ENCODE results near the gene VWC2.

Gene VWC2

GRCh38 chr7:49773218-49773935 lies at the start of gene VWC2:
TSS of gene VWC2 (plus strand) at chr7:49773638. CDS start at chr7:49775436, 1,798 bp downstream.
- H3K36me3 Mint-ChIP-seq = no peaks in the 10 kb centered on the region
- H3K27me3 Mint-ChIP-seq = peaks cover 39% of the 10 kb centered on the region
- no peak within 1 kb of the TSS for H3K27ac Mint-ChIP-seq
- peak within 1 kb of the TSS; percentile 41 for H3K4me3 Mint-ChIP-seq
- no peaks in the 10 kb centered on the region for H3K9me3 Mint-ChIP-seq
- peaks cover 8% of the 10 kb centered on the region for H3K4me1 Mint-ChIP-seq

- H3K4me1 Mint-ChIP-seq = no peaks in the 10 kb centered on the region
- no peaks in the 10 kb centered on the region for H3K36me3 Mint-ChIP-seq
- H3K9me3 Mint-ChIP-seq = no peaks in the 10 kb centered on the region
- no peak overlapping the region for H3K27ac Mint-ChIP-seq
- no peak overlapping the region for H3K4me3 Mint-ChIP-seq
- H3K27me3 Mint-ChIP-seq = no peaks in the 10 kb centered on the region
Measured at GRCh38 chr7:49724071-49724470, 49.4 kb upstream of the VWC2 start.

- H3K27me3 Mint-ChIP-seq = peaks cover 2% of the 10 kb centered on the region
- H3K36me3 Mint-ChIP-seq = no peaks in the 10 kb centered on the region
- no peaks in the 10 kb centered on the region for H3K9me3 Mint-ChIP-seq
- no peaks in the 10 kb centered on the region for H3K4me1 Mint-ChIP-seq
- H3K4me3 Mint-ChIP-seq = no peak overlapping the region
- H3K27ac Mint-ChIP-seq = no peak overlapping the region
Measured at GRCh38 chr7:49731836-49732235, 41.6 kb upstream of the VWC2 start.

GRCh38 chr7:49762666-49763065 lies 10.8 kb upstream of the VWC2 start:
- no peaks in the 10 kb centered on the region for H3K9me3 Mint-ChIP-seq
- no peaks in the 10 kb centered on the region for H3K4me1 Mint-ChIP-seq
- H3K4me3 Mint-ChIP-seq = no peak overlapping the region
- peaks cover 2% of the 10 kb centered on the region for H3K27me3 Mint-ChIP-seq
- no peak overlapping the region for H3K27ac Mint-ChIP-seq
- no peaks in the 10 kb centered on the region for H3K36me3 Mint-ChIP-seq

- Mint-ChIP-seq H3K4me1 (no peaks in the 10 kb centered on the region), H3K36me3 (no peaks in the 10 kb centered on the region), H3K4me3 (no peak overlapping the region), H3K27me3 (peaks cover 4% of the 10 kb centered on the region), H3K9me3 (no peaks in the 10 kb centered on the region), H3K27ac (no peak overlapping the region)
Measured at GRCh38 chr7:49763791-49764190, 9.6 kb upstream of the VWC2 start.

- Mint-ChIP-seq H3K36me3 (no peaks in the 10 kb centered on the region), H3K27ac (no peak overlapping the region), H3K4me3 (no peak overlapping the region), H3K4me1 (no peaks in the 10 kb centered on the region), H3K27me3 (peaks cover 16% of the 10 kb centered on the region), H3K9me3 (no peaks in the 10 kb centered on the region)
Measured at GRCh38 chr7:49766966-49767365, 6.5 kb upstream of the VWC2 start.

- Mint-ChIP-seq H3K4me3 (no peak overlapping the region), H3K4me1 (peaks cover under 1% of the 10 kb centered on the region), H3K36me3 (no peaks in the 10 kb centered on the region), H3K9me3 (no peaks in the 10 kb centered on the region), H3K27ac (no peak overlapping the region), H3K27me3 (peaks cover 17% of the 10 kb centered on the region)
Measured at GRCh38 chr7:49767719-49768118, 5.7 kb upstream of the VWC2 start.

- no peaks in the 10 kb centered on the region for H3K9me3 Mint-ChIP-seq
- H3K36me3 Mint-ChIP-seq = no peaks in the 10 kb centered on the region
- no peak overlapping the region for H3K4me3 Mint-ChIP-seq
- peaks cover 5% of the 10 kb centered on the region for H3K4me1 Mint-ChIP-seq
- no peak overlapping the region for H3K27ac Mint-ChIP-seq
- peaks cover 22% of the 10 kb centered on the region for H3K27me3 Mint-ChIP-seq
Measured at GRCh38 chr7:49768254-49768653, 5.2 kb upstream of the VWC2 start.

GRCh38 chr7:49768835-49769234 lies 4.6 kb upstream of the VWC2 start:
- Mint-ChIP-seq H3K9me3 (no peaks in the 10 kb centered on the region), H3K4me3 (no peak overlapping the region), H3K36me3 (no peaks in the 10 kb centered on the region), H3K27ac (no peak overlapping the region), H3K27me3 (peaks cover 22% of the 10 kb centered on the region), H3K4me1 (peaks cover 5% of the 10 kb centered on the region)

- no peak overlapping the region for H3K27ac Mint-ChIP-seq
- peaks cover 22% of the 10 kb centered on the region for H3K27me3 Mint-ChIP-seq
- no peaks in the 10 kb centered on the region for H3K9me3 Mint-ChIP-seq
- no peaks in the 10 kb centered on the region for H3K36me3 Mint-ChIP-seq
- H3K4me3 Mint-ChIP-seq = no peak overlapping the region
- peaks cover 5% of the 10 kb centered on the region for H3K4me1 Mint-ChIP-seq
Measured at GRCh38 chr7:49769285-49769857, 4.1 kb upstream of the VWC2 start.

- Mint-ChIP-seq H3K27me3 (peaks cover 27% of the 10 kb centered on the region), H3K9me3 (no peaks in the 10 kb centered on the region), H3K36me3 (no peaks in the 10 kb centered on the region), H3K4me3 (no peak overlapping the region), H3K27ac (no peak overlapping the region), H3K4me1 (peaks cover 5% of the 10 kb centered on the region)
Measured at GRCh38 chr7:49770838-49771237, 2.6 kb upstream of the VWC2 start.

- Mint-ChIP-seq H3K27ac (no peak overlapping the region), H3K9me3 (no peaks in the 10 kb centered on the region), H3K4me1 (peaks cover 7% of the 10 kb centered on the region), H3K36me3 (no peaks in the 10 kb centered on the region), H3K4me3 (no peak overlapping the region), H3K27me3 (peaks cover 34% of the 10 kb centered on the region)
Measured at GRCh38 chr7:49771427-49772176, 1.8 kb upstream of the VWC2 start.

GRCh38 chr7:49772916-49773217 lies 571 bp upstream of the VWC2 start:
- H3K9me3 Mint-ChIP-seq = no peaks in the 10 kb centered on the region
- H3K4me3 Mint-ChIP-seq = peak overlapping the region; percentile 41
- no peak overlapping the region for H3K27ac Mint-ChIP-seq
- peaks cover 8% of the 10 kb centered on the region for H3K4me1 Mint-ChIP-seq
- H3K36me3 Mint-ChIP-seq = no peaks in the 10 kb centered on the region
- H3K27me3 Mint-ChIP-seq = peaks cover 39% of the 10 kb centered on the region

- Mint-ChIP-seq H3K27me3 (peaks cover 41% of the 10 kb centered on the region), H3K27ac (no peak overlapping the region), H3K4me3 (no peak overlapping the region), H3K9me3 (no peaks in the 10 kb centered on the region), H3K4me1 (peaks cover 8% of the 10 kb centered on the region), H3K36me3 (no peaks in the 10 kb centered on the region)
Measured at GRCh38 chr7:49773936-49774458, 559 bp downstream of the VWC2 start.

GRCh38 chr7:49774459-49775064 lies 1.1 kb downstream of the VWC2 start:
- Mint-ChIP-seq H3K27me3 (peaks cover 43% of the 10 kb centered on the region), H3K4me3 (no peak overlapping the region), H3K27ac (no peak overlapping the region), H3K4me1 (peaks cover 8% of the 10 kb centered on the region), H3K36me3 (no peaks in the 10 kb centered on the region), H3K9me3 (no peaks in the 10 kb centered on the region)

Data from activated naive CD4-positive, alpha-beta T cell treated with anti-CD3 and anti-CD28 coated beads, Interleukin-2, amount 50 U/mL, for 24 hours (primary cell).